AG04449 (cell line): ENCODE results near the gene ANKRD12.
"Not testable (repeated sequence)": the region's sequence is repeated elsewhere in the genome, so short reads cannot be mapped to it uniquely, and the experiment has no call there.

Source experiments
- CTCF ChIA-PET: fragments of 350-600 bp; formaldehyde crosslinking; extraction: SDS; loops from one replicate; lab custom pipeline; 2021; ENCODE audit warnings: antibody characterized with exemption; lab: Yijun Ruan, JAX
- POLR2A ChIA-PET: fragments of 400-600, 350-600 bp; formaldehyde crosslinking; extraction: SDS; loops from one replicate; lab custom pipeline; 2020; ENCODE audit warnings: antibody characterized with exemption, inconsistent platforms; lab: Yijun Ruan, JAX
- DNase-seq: peaks from one replicate; pipeline ENCODE4 v3.0.0-alpha.2; 2010; ENCODE audit warnings: low read depth, low spot score
- H3K4me3 ChIP-seq: 2 replicates; pipeline ENCODE4 v1.5.1; 2011; ENCODE audit warnings: low read depth, mild to moderate bottlenecking, control low read depth, low read length
- TF ChIP-seq, protein P1 (sequence below): IDR thresholded peaks from one replicate; pipeline ENCODE4 v1.5.1; 2011; ENCODE audit warnings: mild to moderate bottlenecking, moderate library complexity, low read length, control low read depth, inconsistent platforms; ENCODE audit not compliant: insufficient read depth; ENCODE audit errors: missing control alignments

Gene ANKRD12

DNA sequence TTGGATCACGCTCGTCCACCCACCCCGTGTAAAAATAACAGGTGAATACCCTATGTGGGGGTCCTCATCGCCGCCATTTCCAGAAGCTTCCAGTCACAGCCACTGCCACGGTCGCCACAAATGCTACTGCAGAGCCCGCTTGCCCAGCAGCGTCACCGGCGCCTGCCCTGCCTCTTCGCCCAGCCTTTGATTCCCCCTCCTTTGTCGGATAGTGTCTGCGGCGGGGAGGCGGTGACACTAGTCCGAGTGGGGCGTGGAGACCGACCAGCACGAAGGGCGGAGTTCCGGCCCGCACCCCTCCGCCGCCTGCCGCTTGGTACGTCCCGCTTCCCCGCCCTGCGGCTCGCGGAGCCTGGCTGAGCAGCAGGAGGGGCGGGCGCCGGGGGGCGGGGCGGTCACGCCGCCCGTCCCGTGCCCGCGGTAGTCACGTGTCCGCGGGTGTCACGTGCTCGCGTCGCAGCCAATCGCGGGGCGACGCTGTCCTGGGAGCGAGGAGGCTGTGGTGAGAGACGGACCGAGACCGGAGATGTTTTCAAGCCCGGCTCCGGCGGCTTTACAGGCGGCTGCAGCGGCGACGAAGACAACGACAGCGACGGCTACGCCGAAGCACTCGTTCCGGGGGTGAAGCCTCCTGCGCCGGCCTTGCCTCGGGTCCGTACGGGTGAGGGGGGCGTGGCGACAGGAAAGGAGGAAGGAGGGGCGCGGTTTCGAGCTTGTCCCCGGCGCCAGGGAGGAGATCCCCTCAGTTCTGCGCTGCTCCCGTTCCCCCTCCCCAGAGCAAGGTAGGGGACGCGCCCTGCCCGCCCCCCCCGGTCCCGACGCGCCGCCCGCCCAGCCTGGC lies at the start of gene ANKRD12:
Gene ANKRD12 (plus strand): TSS at position 467 of the 841 bp plus-strand sequence. CDS start 45,652 bp downstream, outside the sequence.
- H3K4me3 ChIP-seq, result peak within 1 kb of the TSS; percentile 93
- DNase-seq, result peak; percentile 82
- ChIA-PET POLR2A (interaction anchor here (0.7 to 1.6 kb wide), 4 partner anchors 10 to 116 kb away, joined by 3 to 6 read pairs (median 3); no protein-coding TSS in a partner anchor), CTCF (interaction anchor here (0.8 to 3.7 kb wide), 3 partner anchors 11 to 63 kb away, joined by 3 to 14 read pairs (median 3); no protein-coding TSS in a partner anchor)
- TF ChIP-seq, protein P1, sequence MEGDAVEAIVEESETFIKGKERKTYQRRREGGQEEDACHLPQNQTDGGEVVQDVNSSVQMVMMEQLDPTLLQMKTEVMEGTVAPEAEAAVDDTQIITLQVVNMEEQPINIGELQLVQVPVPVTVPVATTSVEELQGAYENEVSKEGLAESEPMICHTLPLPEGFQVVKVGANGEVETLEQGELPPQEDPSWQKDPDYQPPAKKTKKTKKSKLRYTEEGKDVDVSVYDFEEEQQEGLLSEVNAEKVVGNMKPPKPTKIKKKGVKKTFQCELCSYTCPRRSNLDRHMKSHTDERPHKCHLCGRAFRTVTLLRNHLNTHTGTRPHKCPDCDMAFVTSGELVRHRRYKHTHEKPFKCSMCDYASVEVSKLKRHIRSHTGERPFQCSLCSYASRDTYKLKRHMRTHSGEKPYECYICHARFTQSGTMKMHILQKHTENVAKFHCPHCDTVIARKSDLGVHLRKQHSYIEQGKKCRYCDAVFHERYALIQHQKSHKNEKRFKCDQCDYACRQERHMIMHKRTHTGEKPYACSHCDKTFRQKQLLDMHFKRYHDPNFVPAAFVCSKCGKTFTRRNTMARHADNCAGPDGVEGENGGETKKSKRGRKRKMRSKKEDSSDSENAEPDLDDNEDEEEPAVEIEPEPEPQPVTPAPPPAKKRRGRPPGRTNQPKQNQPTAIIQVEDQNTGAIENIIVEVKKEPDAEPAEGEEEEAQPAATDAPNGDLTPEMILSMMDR, result no peak

DNA sequence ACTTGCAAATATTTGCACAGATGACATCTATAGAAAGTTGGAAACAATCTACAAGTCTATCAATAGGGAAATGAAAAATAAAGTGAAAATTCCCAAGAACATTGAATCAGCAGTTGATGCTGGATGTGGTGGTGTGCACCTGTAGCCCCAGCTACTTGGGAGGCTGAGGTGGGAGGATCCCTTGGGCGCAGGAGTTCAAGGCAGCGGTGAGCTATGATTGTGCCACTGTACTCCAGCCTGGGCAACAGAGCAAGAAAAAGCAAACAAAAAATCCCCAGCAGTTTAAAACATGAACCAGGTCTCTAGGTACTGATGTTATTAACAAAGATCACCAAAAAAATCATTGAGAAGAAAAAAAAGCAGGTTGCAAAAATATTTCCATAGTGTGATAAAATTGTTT lies 49.4 kb upstream of the ANKRD12 start:
- DNase-seq, result no peak
- TF ChIP-seq, protein P1, result no peak
- no peak overlapping the region for H3K4me3 ChIP-seq
- ChIA-PET CTCF (no interaction called here), POLR2A (no interaction called here)

DNA sequence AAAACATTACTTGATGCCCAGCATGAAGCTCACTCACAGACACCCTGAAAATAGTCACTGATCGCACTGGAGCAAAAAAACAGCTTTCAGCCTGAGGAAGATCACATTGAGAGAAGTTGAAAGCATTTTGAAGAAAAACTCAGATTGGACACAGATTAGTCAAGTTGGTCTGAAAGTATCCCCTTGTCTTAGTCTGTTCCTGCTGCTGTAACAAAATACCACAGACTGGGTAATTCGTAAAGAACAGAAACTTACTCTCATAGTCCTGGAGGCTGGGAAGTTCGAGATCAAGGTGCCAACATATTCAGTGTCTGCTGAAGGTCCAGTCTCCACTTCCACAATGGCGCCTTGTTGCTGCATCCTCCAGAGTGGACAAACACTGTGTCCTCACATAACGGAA lies 48.3 kb upstream of the ANKRD12 start:
- no peak overlapping the region for H3K4me3 ChIP-seq
- ChIA-PET POLR2A (no interaction called here), CTCF (interaction anchor here (4.5 kb wide), 1 partner anchor 15 kb away, joined by 16 read pairs; no protein-coding TSS in a partner anchor)
- TF ChIP-seq, protein P1, result no peak
- DNase-seq, result no peak

DNA sequence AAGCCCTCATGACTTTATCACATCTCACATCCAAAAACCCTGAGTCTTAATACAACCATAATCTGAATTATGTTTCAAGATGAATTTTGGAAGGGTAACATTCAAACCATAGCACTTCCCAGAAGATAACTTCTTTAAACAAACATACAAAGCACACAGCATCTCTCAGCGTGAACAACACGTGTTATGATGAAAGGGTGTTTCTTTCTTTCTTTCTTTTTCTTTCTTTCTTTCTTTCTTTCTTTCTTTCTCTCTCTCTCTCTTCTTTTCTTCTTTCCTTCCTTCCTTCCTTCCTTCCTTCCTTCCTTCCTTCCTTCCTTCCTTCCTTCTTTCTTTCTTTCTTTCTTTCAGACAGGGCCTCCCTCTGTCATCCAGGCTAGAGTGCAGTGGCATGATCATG lies 47.9 kb upstream of the ANKRD12 start:
- H3K4me3 ChIP-seq, DNase-seq, POLR2A ChIA-PET: not testable (repeated sequence)
- CTCF ChIA-PET, result interaction anchor here (4.5 kb wide), 1 partner anchor 15 kb away, joined by 16 read pairs; no protein-coding TSS in a partner anchor

DNA sequence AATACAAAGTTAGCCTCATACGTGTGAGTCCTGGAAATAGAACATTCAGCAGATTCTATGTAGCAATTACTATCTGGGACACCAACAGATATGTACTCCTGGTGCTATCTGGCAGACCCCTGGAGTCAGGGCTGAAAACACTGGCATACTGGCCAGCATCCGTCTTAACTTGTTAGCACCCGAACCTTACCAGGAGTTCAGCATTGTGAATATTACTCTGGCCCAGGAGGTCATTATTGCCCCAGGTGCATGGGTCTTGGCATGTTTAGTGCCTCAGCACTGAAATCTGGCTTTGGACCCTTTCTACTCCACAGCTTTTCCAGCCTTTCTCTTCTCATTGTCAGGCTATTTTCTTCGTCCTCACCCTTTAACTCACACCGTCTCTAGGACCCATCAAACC lies 46.0 kb upstream of the ANKRD12 start:
- DNase-seq, result no peak
- TF ChIP-seq, protein P1, result no peak
- CTCF ChIA-PET, result interaction anchor here (1.1 to 4.5 kb wide), 3 partner anchors 15 to 70 kb away, joined by 3 to 16 read pairs (median 5); no protein-coding TSS in a partner anchor
- POLR2A ChIA-PET, result no interaction called here
- H3K4me3 ChIP-seq, result no peak overlapping the region

DNA sequence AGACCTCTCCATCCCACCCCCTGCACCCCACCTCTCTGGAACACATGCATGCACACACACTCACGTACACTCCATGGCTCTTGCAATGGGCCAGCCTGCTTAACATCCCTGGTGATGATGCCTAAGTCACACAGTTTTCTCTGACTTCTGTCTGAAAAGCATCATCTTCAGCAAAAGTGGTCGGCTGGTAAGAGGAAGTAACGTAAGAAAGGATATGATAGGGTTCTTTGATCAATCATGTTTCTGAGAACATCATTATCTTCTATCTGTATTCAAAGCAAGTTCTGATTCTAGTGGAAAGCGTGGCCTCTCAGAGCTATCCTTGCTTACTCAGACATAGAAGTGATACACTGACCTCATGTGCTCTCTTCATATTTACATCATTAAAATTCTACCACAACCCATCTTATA lies 45.5 kb upstream of the ANKRD12 start:
- no peak for DNase-seq
- no peak overlapping the region for H3K4me3 ChIP-seq
- ChIA-PET POLR2A (interaction anchor here (0.9 kb wide), 1 partner anchor 11 kb away, joined by 3 read pairs; no protein-coding TSS in a partner anchor), CTCF (interaction anchor here (4.5 kb wide), 1 partner anchor 17 kb away, joined by 16 read pairs; no protein-coding TSS in a partner anchor)
- TF ChIP-seq, protein P1, result no peak
